GM12878 (cell line): ENCODE data around the gene SSR3. TPM values are rescaled to one million over a fixed set of nuclear protein-coding genes. Genes with fewer than 3 reads are reported as not detected.

Source experiments
- ATAC-seq: fragments of 200-7000 bp; cut with Tn5 transposase; 3 replicates; pipeline ENCODE4 v1.9.1; 2020; ENCODE audit warnings: mild to moderate bottlenecking, moderate library complexity
- BruUV-seq: library from RNA; stranded (reverse); fragments of 400-500 nt; replicated peaks from 2 replicates; lab custom pipeline; 2021; lab: Mats Ljungman, UMichigan
- CTCF ChIA-PET: fragments of 300-600 bp; sonication (Branson Sonifier 250); formaldehyde crosslinking; extraction: SDS; loops from one replicate; lab custom pipeline; 2021; ENCODE audit warnings: inconsistent platforms; lab: Yijun Ruan, JAX
- POLR2A ChIA-PET: fragments of 350-600 bp; formaldehyde crosslinking; extraction: SDS; loops from one replicate; lab custom pipeline; 2021; ENCODE audit warnings: inconsistent platforms; lab: Charles Lee
- RAD21 ChIA-PET: fragments of 300-600 bp; sonication (Branson Sonifier 250); formaldehyde crosslinking; loops from one replicate; lab custom pipeline; 2023; ENCODE audit warnings: antibody characterized with exemption; ENCODE audit not compliant: unreplicated experiment; lab: Charles Lee
- SMC1A ChIA-PET: fragments of 300-600 bp; sonication (Branson Sonifier 250); formaldehyde crosslinking; loops from one replicate; lab custom pipeline; 2023; ENCODE audit not compliant: unreplicated experiment, uncharacterized antibody; lab: Charles Lee
- DNase-seq: peaks from one replicate; pipeline ENCODE4 v3.0.0-alpha.2; 2011; ENCODE audit warnings: low read depth, low spot score
- FAIRE-seq: peaks from 3 replicates; lab custom pipeline; 2011; peaks lifted over from hg19 to GRCh38; lab: Jason Lieb, UNC
- H2AFZ ChIP-seq: 2 replicates; pipeline ENCODE4 v1.6.0; 2011; ENCODE audit warnings: low read depth, low read length, control low read depth; ENCODE audit not compliant: control insufficient read depth
- H3K27ac ChIP-seq: 2 replicates; pipeline ENCODE4 v1.5.1; 2011; ENCODE audit warnings: control low read depth; ENCODE audit not compliant: control insufficient read depth, insufficient read depth
- H3K27me3 ChIP-seq, 2 experiments: replicated peaks in 1 of 2; 2 replicates each; pipeline versions ENCODE4 v1.6.0 to v1.6.1; 2011; ENCODE audit warnings: low read length in 1 of 2; ENCODE audit not compliant: control insufficient read depth in 2 of 2, insufficient read depth in 2 of 2
- H3K36me3 ChIP-seq, 2 experiments: 2 replicates each; pipeline ENCODE4 v1.5.1; 2011; ENCODE audit warnings: low read length in 1 of 2; ENCODE audit not compliant: control insufficient read depth in 2 of 2, insufficient read depth in 2 of 2
- H3K4me1 ChIP-seq: 2 replicates; pipeline ENCODE4 v1.6.1; 2011; ENCODE audit warnings: mild to moderate bottlenecking, low read length, moderate library complexity, mixed read lengths; ENCODE audit not compliant: control insufficient read depth, insufficient read depth
- H3K4me2 ChIP-seq: 2 replicates; pipeline ENCODE4 v1.6.0; 2011; ENCODE audit warnings: control low read depth; ENCODE audit not compliant: control insufficient read depth, insufficient read depth
- H3K4me3 ChIP-seq: fragments of 200-600 bp; sonication (generic); 2 replicates; pipeline ENCODE4 v1.5.1; 2016
- H3K79me2 ChIP-seq: 2 replicates; pipeline ENCODE4 v1.6.0; 2011; ENCODE audit warnings: low read length; ENCODE audit not compliant: control insufficient read depth, insufficient read depth
- H3K9ac ChIP-seq: 2 replicates; pipeline ENCODE4 v1.8.0; 2011; ENCODE audit warnings: low read length, control low read depth, mixed read lengths; ENCODE audit not compliant: control insufficient read depth, insufficient read depth
- H3K9me3 ChIP-seq: replicated peaks from 3 replicates; pipeline ENCODE4 v1.5.1; 2011; ENCODE audit warnings: mild to moderate bottlenecking, low read length; ENCODE audit not compliant: control insufficient read depth, insufficient read depth
- H4K20me1 ChIP-seq: 2 replicates; pipeline ENCODE4 v1.6.0; 2011; ENCODE audit not compliant: control insufficient read depth, insufficient read depth
- CBX3 ChIP-seq: fragments of 200-600 bp; sonication (generic); IDR thresholded peaks from 2 replicates; pipeline ENCODE4 v1.6.1; 2016; ENCODE audit warnings: low read depth, borderline replicate concordance
- HDAC2 ChIP-seq: fragments of 200-600 bp; sonication (generic); IDR thresholded peaks from 2 replicates; pipeline ENCODE4 v1.6.1; 2017
- IKZF1 ChIP-seq: fragments of 450-650 bp; conservative IDR thresholded peaks from 2 replicates; pipeline ENCODE4 v1.6.1; 2017; ENCODE audit warnings: antibody characterized with exemption, mild to moderate bottlenecking
- RUNX3 ChIP-seq: IDR thresholded peaks from 2 replicates; pipeline ENCODE4 v1.6.1; 2012; ENCODE audit warnings: low read length, inconsistent platforms
- WGBS: methylation state at CpG from one replicate; pipeline ENCODE4 v1.1.6; 2016; ENCODE audit warnings: low lambda C conversion rate; ENCODE audit not compliant: insufficient replicate concordance, insufficient coverage; ENCODE audit errors: missing lambda C conversion rate; 5-methylcytosine and 5-hydroxymethylcytosine counted together
- in situ Hi-C: fragments of 300-500 bp; cut with MboI; formaldehyde crosslinking; loops from 9 replicates; pipeline ENCODE4 v1.14.3; 2018; ENCODE audit warnings: mixed read lengths
- intact Hi-C: fragments of 100-400 bp; cut with micrococcal nuclease; formaldehyde crosslinking; loops from one replicate; pipeline ENCODE4 v1.14.2; 2022; ENCODE audit not compliant: unreplicated experiment
- polyA plus RNA-seq, 11 experiments: library from polyadenylated mRNA; depleted of rRNA in 4 of 11; unstranded in 6 of 11; stranded (reverse) in 5 of 11; fragments of >200 nt; fragmentation: Nextera tagmentation in 4 of 11; fragmentation: Illumina TruSeq in 1 of 11; extraction: Ambion mirVana in 4 of 11; extraction: Trizol in 1 of 11; gene quantifications; 1 replicate in 1 of 11; 2 replicates in 10 of 11; pipeline versions ENCODE4 v1.2.1 to v1.2.3, GENCODE V29; 2011 to 2016; ENCODE audit warnings: inconsistent platforms in 2 of 11, missing spikeins in 2 of 11, low read depth in 1 of 11
- total RNA-seq, 4 experiments: library from RNA; depleted of rRNA in 3 of 4; stranded (reverse); fragments of >200 nt in 3 of 4; fragmentation: Illumina TruSeq in 1 of 4; extraction: Trizol in 1 of 4; gene quantifications; 2 replicates each; pipeline versions ENCODE4 v1.2.1 to v1.2.3, GENCODE V29; 2013 to 2021
- TF ChIP-seq, protein P1 (sequence below): fragments of 450-650 bp; IDR thresholded peaks from 2 replicates; pipeline ENCODE4 v1.6.1; 2014; ENCODE audit warnings: mild to moderate bottlenecking
- TF ChIP-seq, protein P2 (sequence below): IDR thresholded peaks from 2 replicates; pipeline ENCODE4 v1.6.1; 2011; ENCODE audit warnings: low read depth, low read length, improper control_type of control experiment, borderline replicate concordance
- TF ChIP-seq, protein P3 (sequence below): IDR thresholded peaks from 2 replicates; pipeline ENCODE4 v1.6.1; 2012; ENCODE audit warnings: mild to moderate bottlenecking, low read depth, low read length

SSR3 gene
- total and polyA plus RNA-seq, 10 of the 15 experiments (the other 5 are each of a cell fraction or from before 2014, with no cell fraction given) = 133 to 345 (median 191) TPM

DNA sequence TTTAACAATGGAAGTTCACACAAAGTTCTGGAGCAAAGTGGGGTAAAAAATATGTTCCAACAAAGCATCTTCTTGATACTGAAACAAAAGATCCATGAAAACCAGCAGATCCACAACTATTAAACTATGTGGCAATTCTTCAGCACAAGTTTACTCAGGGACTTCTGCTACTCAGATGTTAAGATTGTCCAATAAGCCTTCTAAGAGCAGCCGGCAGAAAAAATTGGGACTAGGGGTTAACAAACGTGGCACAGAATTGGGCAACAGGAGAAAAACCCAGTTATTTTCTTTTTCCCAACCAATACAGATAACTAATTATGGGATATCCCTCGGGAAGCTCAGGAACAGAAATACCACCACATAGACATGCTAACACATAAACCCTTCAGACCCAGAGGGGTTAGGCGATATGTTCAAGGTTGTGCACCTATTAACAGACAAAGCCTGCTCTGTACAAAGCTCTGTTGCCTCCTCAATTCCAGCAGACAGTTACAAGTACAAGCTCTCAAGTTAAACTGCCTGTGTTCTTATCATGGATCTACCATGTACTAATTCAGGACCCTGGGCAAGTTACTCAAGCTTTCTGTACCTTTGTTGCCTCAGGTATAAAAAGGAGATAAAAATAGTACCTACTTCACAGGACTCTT, 6.8 kb downstream of the SSR3 start (continued):
- TF ChIP-seq, protein P1, sequence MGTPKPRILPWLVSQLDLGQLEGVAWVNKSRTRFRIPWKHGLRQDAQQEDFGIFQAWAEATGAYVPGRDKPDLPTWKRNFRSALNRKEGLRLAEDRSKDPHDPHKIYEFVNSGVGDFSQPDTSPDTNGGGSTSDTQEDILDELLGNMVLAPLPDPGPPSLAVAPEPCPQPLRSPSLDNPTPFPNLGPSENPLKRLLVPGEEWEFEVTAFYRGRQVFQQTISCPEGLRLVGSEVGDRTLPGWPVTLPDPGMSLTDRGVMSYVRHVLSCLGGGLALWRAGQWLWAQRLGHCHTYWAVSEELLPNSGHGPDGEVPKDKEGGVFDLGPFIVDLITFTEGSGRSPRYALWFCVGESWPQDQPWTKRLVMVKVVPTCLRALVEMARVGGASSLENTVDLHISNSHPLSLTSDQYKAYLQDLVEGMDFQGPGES = no peak
- no peak for TF ChIP-seq IKZF1

DNA sequence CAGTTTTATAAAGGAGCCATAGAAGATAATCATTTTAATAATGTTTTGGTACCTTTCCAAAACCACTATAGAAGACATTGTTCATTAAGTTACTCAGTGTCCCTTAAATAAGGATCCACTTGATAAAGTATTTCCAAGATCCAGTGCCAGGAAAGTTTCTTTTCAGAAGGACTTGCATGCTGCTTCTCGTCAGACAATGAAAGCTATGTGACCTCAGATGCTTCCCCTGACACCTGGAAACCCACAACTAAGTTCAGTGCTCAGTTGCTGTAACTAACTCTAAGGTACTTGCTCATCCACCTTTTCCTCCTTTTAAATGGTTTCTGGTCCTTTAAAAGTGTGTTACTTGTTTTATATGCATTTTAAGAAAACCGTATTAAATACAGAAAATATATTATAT, 7.3 kb downstream of the SSR3 start:
- in situ Hi-C loops (loop anchor here (5.0 kb wide), 3 partner anchors 120 to 590 kb away; no protein-coding TSS in a partner anchor), intact Hi-C loops (no loop called here)
- FAIRE-seq (no peak), ATAC-seq (no peak), DNase-seq (no peak)
- Histone ChIP-seq H2AFZ (no peak overlapping the region), H3K9me3 (no peaks in the 10 kb centered on the region; the same call in 2 of the 3 replicates), H4K20me1 (no peaks in the 10 kb centered on the region), H3K9ac (no peak overlapping the region), H3K4me3 (no peak overlapping the region), H3K79me2 (peaks cover 62% of the 10 kb centered on the region), H3K27me3 (no peaks in the 10 kb centered on the region), H3K4me2 (no peak overlapping the region), H3K4me1 (no peaks in the 10 kb centered on the region; the same call in 1 of the 2 replicates), H3K27ac (no peak overlapping the region), H3K36me3 (peaks cover 2 to 59% of the 10 kb centered on the region in 2 experiments)
- CTCF ChIA-PET = interaction anchor here (0.6 to 2.8 kb wide), 10 partner anchors 11 to 397 kb away, joined by 3 to 7 read pairs (median 4); no protein-coding TSS in a partner anchor
- POLR2A ChIA-PET = interaction anchor here (1.3 to 1.6 kb wide), 3 partner anchors 131 to 545 kb away, joined by 3 to 4 read pairs (median 4); no protein-coding TSS in a partner anchor
- SMC1A ChIA-PET = interaction anchor here (0.5 to 4.8 kb wide), 7 partner anchors 11 to 538 kb away, joined by 3 to 36 read pairs (median 4); no protein-coding TSS in a partner anchor
- BruUV-seq = no TSS peak
- TF ChIP-seq HDAC2 = no peak
- no peak for TF ChIP-seq RUNX3
- no peak for TF ChIP-seq CBX3
- TF ChIP-seq, protein P2, sequence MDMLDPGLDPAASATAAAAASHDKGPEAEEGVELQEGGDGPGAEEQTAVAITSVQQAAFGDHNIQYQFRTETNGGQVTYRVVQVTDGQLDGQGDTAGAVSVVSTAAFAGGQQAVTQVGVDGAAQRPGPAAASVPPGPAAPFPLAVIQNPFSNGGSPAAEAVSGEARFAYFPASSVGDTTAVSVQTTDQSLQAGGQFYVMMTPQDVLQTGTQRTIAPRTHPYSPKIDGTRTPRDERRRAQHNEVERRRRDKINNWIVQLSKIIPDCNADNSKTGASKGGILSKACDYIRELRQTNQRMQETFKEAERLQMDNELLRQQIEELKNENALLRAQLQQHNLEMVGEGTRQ = no peak
- TF ChIP-seq, protein P3, sequence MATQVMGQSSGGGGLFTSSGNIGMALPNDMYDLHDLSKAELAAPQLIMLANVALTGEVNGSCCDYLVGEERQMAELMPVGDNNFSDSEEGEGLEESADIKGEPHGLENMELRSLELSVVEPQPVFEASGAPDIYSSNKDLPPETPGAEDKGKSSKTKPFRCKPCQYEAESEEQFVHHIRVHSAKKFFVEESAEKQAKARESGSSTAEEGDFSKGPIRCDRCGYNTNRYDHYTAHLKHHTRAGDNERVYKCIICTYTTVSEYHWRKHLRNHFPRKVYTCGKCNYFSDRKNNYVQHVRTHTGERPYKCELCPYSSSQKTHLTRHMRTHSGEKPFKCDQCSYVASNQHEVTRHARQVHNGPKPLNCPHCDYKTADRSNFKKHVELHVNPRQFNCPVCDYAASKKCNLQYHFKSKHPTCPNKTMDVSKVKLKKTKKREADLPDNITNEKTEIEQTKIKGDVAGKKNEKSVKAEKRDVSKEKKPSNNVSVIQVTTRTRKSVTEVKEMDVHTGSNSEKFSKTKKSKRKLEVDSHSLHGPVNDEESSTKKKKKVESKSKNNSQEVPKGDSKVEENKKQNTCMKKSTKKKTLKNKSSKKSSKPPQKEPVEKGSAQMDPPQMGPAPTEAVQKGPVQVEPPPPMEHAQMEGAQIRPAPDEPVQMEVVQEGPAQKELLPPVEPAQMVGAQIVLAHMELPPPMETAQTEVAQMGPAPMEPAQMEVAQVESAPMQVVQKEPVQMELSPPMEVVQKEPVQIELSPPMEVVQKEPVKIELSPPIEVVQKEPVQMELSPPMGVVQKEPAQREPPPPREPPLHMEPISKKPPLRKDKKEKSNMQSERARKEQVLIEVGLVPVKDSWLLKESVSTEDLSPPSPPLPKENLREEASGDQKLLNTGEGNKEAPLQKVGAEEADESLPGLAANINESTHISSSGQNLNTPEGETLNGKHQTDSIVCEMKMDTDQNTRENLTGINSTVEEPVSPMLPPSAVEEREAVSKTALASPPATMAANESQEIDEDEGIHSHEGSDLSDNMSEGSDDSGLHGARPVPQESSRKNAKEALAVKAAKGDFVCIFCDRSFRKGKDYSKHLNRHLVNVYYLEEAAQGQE = no peak
- WGBS = 100% methylated on average over 2 of the region's 2 CpGs
- RAD21 ChIA-PET = interaction anchor here (0.9 to 1.5 kb wide), 2 partner anchors 126 to 135 kb away, joined by 3 to 4 read pairs; no protein-coding TSS in a partner anchor
